K562 (cell line): Measurements from ENCODE around the gene TMEM106B.

Source experiments
- ATF6 ChIP-seq: sonication (generic); formaldehyde crosslinking; IDR thresholded peaks from 2 replicates; pipeline ENCODE4 v1.4.0; 2020; ENCODE audit warnings: mild to moderate bottlenecking, missing genetic modification reagents
- GATA2 ChIP-seq: sonication (generic); formaldehyde crosslinking; IDR thresholded peaks from 2 replicates; pipeline ENCODE4 v1.4.0; 2020; ENCODE audit warnings: mild to moderate bottlenecking, missing genetic modification reagents
- KLF16 ChIP-seq: IDR thresholded peaks from 2 replicates; pipeline ENCODE4 v1.6.1; 2016; ENCODE audit warnings: antibody characterized with exemption
- MEF2D ChIP-seq: conservative IDR thresholded peaks from 2 replicates; pipeline ENCODE4 v1.6.1; 2016; ENCODE audit warnings: low read depth, missing genetic modification characterization, missing compliant biosample characterization
- PREB ChIP-seq: sonication (generic); formaldehyde crosslinking; IDR thresholded peaks from 2 replicates; pipeline ENCODE4 v1.8.1; 2023; ENCODE audit warnings: mild to moderate bottlenecking, missing genetic modification reagents
- TAF1 ChIP-seq: IDR thresholded peaks from 2 replicates; pipeline ENCODE4 v1.6.1; 2011; ENCODE audit warnings: mild to moderate bottlenecking, low read length, moderate library complexity; ENCODE audit not compliant: insufficient read depth, control insufficient read depth, severe bottlenecking; ENCODE audit errors: extremely low read depth
- ZNF512 ChIP-seq: IDR thresholded peaks from 2 replicates; pipeline ENCODE4 v1.6.1; 2016; ENCODE audit warnings: missing genetic modification characterization, missing compliant biosample characterization
- TF ChIP-seq, protein P1 (sequence below): sonication (generic); formaldehyde crosslinking; IDR thresholded peaks from 2 replicates; pipeline ENCODE4 v1.8.0; 2022; ENCODE audit warnings: mild to moderate bottlenecking, missing genetic modification reagents

- TF ChIP-seq TAF1 (no peak), KLF16 (no peak), PREB (CRISPR knock-in tag) (no peak), MEF2D (tag) (no peak), ZNF512 (tag) (no peak), GATA2 (CRISPR knock-in tag) (no peak), ATF6 (CRISPR knock-in tag) (no peak)
- TF ChIP-seq, protein P1, sequence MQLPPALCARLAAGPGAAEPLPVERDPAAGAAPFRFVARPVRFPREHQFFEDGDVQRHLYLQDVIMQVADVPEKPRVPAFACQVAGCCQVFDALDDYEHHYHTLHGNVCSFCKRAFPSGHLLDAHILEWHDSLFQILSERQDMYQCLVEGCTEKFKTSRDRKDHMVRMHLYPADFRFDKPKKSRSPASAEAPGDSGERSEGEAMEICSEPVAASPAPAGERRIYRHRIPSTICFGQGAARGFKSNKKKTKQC, result no peak
These were observed 14.7 kb upstream of the TMEM106B start for GRCh38 chr7:12196386-12196785.
